Suprapubic skin (tissue), 4 donors: ENCODE data around the gene SLC35G3.
"Not testable (repeated sequence)": the region's sequence is repeated elsewhere in the genome, so short reads cannot be mapped to it uniquely, and the experiment has no call there.

Experiments used
- CTCF ChIP-seq, 2 donors: fragments of 200-600 bp in 1 of 2; fragments of 450-650 bp in 1 of 2; sonication (generic) in 1 of 2; IDR thresholded peaks; one replicate each; pipeline ENCODE4 v1.5.1; 2016 to 2019; ENCODE audit warnings: antibody characterized with exemption in 2 of 2, mild to moderate bottlenecking in 1 of 2, moderate library complexity in 1 of 2
- POLR2A ChIP-seq, 2 donors: fragments of 450-650 bp; IDR thresholded peaks; one replicate each; pipeline ENCODE4 v1.6.1; 2017; ENCODE audit warnings: antibody characterized with exemption in 2 of 2, mild to moderate bottlenecking in 2 of 2, moderate library complexity in 2 of 2
- POLR2AphosphoS5 ChIP-seq, 3 donors: sonication (generic); formaldehyde crosslinking; IDR thresholded peaks; one replicate each; pipeline ENCODE4 v1.6.1; 2017; ENCODE audit warnings: antibody characterized with exemption in 3 of 3

- TF ChIP-seq CTCF, POLR2A, POLR2AphosphoS5 (IDR thresholded peaks at IDR 0.05): not testable (repeated sequence)
Observed at GRCh38 chr17:35194001-35194400, at the start of gene SLC35G3.
